LNCaP clone FGC (cell line): ENCODE data around the gene PLEKHB2.
"Not testable (repeated sequence)": the region's sequence is repeated elsewhere in the genome, so short reads cannot be mapped to it uniquely, and the experiment has no call there.

ENCODE experiments used
- DNase-seq: peaks from one replicate; pipeline ENCODE4 v3.0.0-alpha.2; 2011; ENCODE audit warnings: low read depth
- H3K4me3 ChIP-seq: 2 replicates; pipeline ENCODE4 v1.5.1; 2011; ENCODE audit warnings: mild to moderate bottlenecking, low read depth, low read length, control low read depth
- CTCF ChIP-seq: IDR thresholded peaks from 2 replicates; pipeline ENCODE4 v1.5.1; 2012; ENCODE audit warnings: mild to moderate bottlenecking; ENCODE audit not compliant: control insufficient read depth, insufficient read depth; ENCODE audit errors: extremely low read depth

Gene PLEKHB2

GRCh38 chr2:131064589-131065512, 40.3 kb upstream of the PLEKHB2 start:
- no peak overlapping the region for H3K4me3 ChIP-seq
- TF ChIP-seq CTCF, result no peak
- no peak for DNase-seq

- H3K4me3 ChIP-seq, result no peak overlapping the region
- TF ChIP-seq CTCF, result no peak
- no peak for DNase-seq
These were observed 37.5 kb upstream of the PLEKHB2 start for GRCh38 chr2:131067465-131068125.

GRCh38 chr2:131068172-131068571, 37.0 kb upstream of the PLEKHB2 start:
- not testable (repeated sequence) for DNase-seq, H3K4me3 ChIP-seq

- H3K4me3 ChIP-seq, DNase-seq: not testable (repeated sequence)
These were observed 29.6 kb upstream of the PLEKHB2 start for GRCh38 chr2:131075578-131075977.

GRCh38 chr2:131076707-131077106, 28.4 kb upstream of the PLEKHB2 start:
- DNase-seq, result no peak
- no peak for TF ChIP-seq CTCF
- H3K4me3 ChIP-seq, result no peak overlapping the region

- TF ChIP-seq CTCF, result no peak
- DNase-seq, result no peak
- H3K4me3 ChIP-seq, result no peak overlapping the region
These were observed 27.8 kb upstream of the PLEKHB2 start for GRCh38 chr2:131077182-131077846.

- H3K4me3 ChIP-seq, result no peak overlapping the region
- no peak for DNase-seq
- TF ChIP-seq CTCF, result no peak
These were observed 27.2 kb upstream of the PLEKHB2 start for GRCh38 chr2:131077966-131078365.

- DNase-seq, H3K4me3 ChIP-seq: not testable (repeated sequence)
These were observed 25.2 kb upstream of the PLEKHB2 start for GRCh38 chr2:131079931-131080330.
